Ovary (tissue), 9 donors: Measurements from ENCODE around the gene LMTK3. TPM values are rescaled to one million over a fixed set of nuclear protein-coding genes. Genes with fewer than 3 reads are reported as not detected.

Experiments
- DNase-seq, 5 donors: peaks; one replicate each; pipeline ENCODE4 v3.0.0-alpha.2; 2019 to 2020
- H3K27ac ChIP-seq, 2 donors: fragments of 200-600 bp; one replicate each; pipeline versions ENCODE4 v1.5.1 to v1.8.0; 2019 to 2022
- H3K27me3 ChIP-seq: fragments of 200-600 bp; one replicate; pipeline ENCODE4 v1.8.0; 2022
- H3K36me3 ChIP-seq: fragments of 200-600 bp; sonication (generic); one replicate; pipeline ENCODE4 v1.5.1; 2019
- H3K4me1 ChIP-seq: one replicate; pipeline ENCODE4 v1.8.1; 2013; ENCODE audit warnings: mild to moderate bottlenecking, moderate library complexity; ENCODE audit not compliant: insufficient read depth
- H3K4me3 ChIP-seq: fragments of 200-600 bp; sonication (generic); one replicate; pipeline ENCODE4 v1.5.1; 2017
- H3K9me3 ChIP-seq, 2 donors: fragments of 200-600 bp in 1 of 2; sonication (generic) in 1 of 2; one replicate each; pipeline versions ENCODE4 v1.5.1 to v1.8.1; 2013 to 2019; ENCODE audit warnings: mild to moderate bottlenecking in 1 of 2, moderate library complexity in 1 of 2
- CTCF ChIP-seq, 3 donors: fragments of 450-650 bp in 2 of 3; fragments of 200-600 bp in 1 of 3; IDR thresholded peaks; one replicate each; pipeline versions ENCODE4 v1.5.1 to v1.8.0; 2016 to 2022; ENCODE audit warnings: antibody characterized with exemption in 3 of 3, mild to moderate bottlenecking in 1 of 3
- EP300 ChIP-seq: sonication (generic); formaldehyde crosslinking; IDR thresholded peaks from one replicate; pipeline ENCODE4 v1.6.1; 2017; ENCODE audit warnings: antibody characterized with exemption
- POLR2A ChIP-seq: fragments of 450-650 bp; IDR thresholded peaks from one replicate; pipeline ENCODE4 v1.6.1; 2017; ENCODE audit warnings: antibody characterized with exemption, mild to moderate bottlenecking, moderate library complexity
- WGBS, 3 donors: extraction: QIAGEN DNeasy Blood & Tissue Kit in 1 of 3; methylation state at CpG; one replicate each; pipeline versions ENCODE4 v1.1.5 to v1.1.7; 2013 to 2017; 5-methylcytosine and 5-hydroxymethylcytosine counted together
- intact Hi-C, 4 donors: fragments of 100-400 bp; cut with DNase I; formaldehyde crosslinking; loops; one replicate each; pipeline versions ENCODE4 v1.11.0 to v1.15.1; 2022 to 2023
- polyA plus RNA-seq, 2 donors: library from polyadenylated mRNA; stranded (reverse); fragments of 200-250 nt in 1 of 2; fragments of 350-450 nt in 1 of 2; fragmentation: Illumina TruSeq in 1 of 2; extraction: RNeasy Lipid Tissue Mini Kit (QIAGEN cat#74804) in 1 of 2; gene quantifications; one replicate each; pipeline ENCODE4 v1.2.3, GENCODE V29; 2013 to 2014
- total RNA-seq, 7 donors: library from RNA; depleted of rRNA in 2 of 7; stranded (reverse); fragments of >200 nt in 2 of 7; fragmentation: NEBNext Ultra II Directional in 3 of 7; extraction: Animal tissue kit (Norgen Biotek cat#: 25700) in 3 of 7; gene quantifications; one replicate each; pipeline versions ENCODE4 v1.1.0 to v1.2.4, GENCODE V29; 2016 to 2023
- donor health status: DM: no; HTN: no; CAD: no; lungs with moderate emphysema.
- donor health status: DM: no; HTN: no; CAD: no.
- donor health status: Bipolar disorder and iron deficiency.
- donor health status: DM: yes; HTN: yes; CAD: no.
- donor health status: DM: no; HTN: no; CAD: no.
- donor health status: DM: yes; HTN: yes; CAD: no.

LMTK3 gene
- total and polyA plus RNA-seq, 9 donors = 0.27 to 2.5 (median 0.49) TPM; not detected in 1

GRCh38 chr19:48484931-48485612, 26.6 kb downstream of the LMTK3 start:
- TF ChIP-seq POLR2A (no peak), CTCF (IDR thresholded peaks at IDR 0.05) (no peak), EP300 (no peak)
- no peaks in the 10 kb centered on the region for H3K27me3 ChIP-seq
- no peaks in the 10 kb centered on the region for H3K9me3 ChIP-seq
- H3K4me3 ChIP-seq = no peak overlapping the region
- peaks cover 9% of the 10 kb centered on the region for H3K4me1 ChIP-seq
- 63 to 68% (median 65%) methylated on average over 34 to 37 of the region's 37 CpGs for WGBS, 3 donors
- DNase-seq = no peak
- H3K36me3 ChIP-seq = no peaks in the 10 kb centered on the region
- intact Hi-C loops = loop anchor here in 1 of 4 donors (10.0 kb wide), 1 partner anchor 130 kb away; the partner anchor contains the start of genes FAM83E, RPL18 and SPHK2
- no peak overlapping the region for H3K27ac ChIP-seq

GRCh38 chr19:48484247-48484893, 27.3 kb downstream of the LMTK3 start:
- TF ChIP-seq EP300 = no peak
- TF ChIP-seq POLR2A = no peak
- no peak for TF ChIP-seq CTCF (IDR thresholded peaks at IDR 0.05)
- no peak for DNase-seq
- Histone ChIP-seq H3K36me3 (no peaks in the 10 kb centered on the region), H3K9me3 (no peaks in the 10 kb centered on the region), H3K4me3 (no peak overlapping the region), H3K27me3 (no peaks in the 10 kb centered on the region), H3K27ac (no peak overlapping the region), H3K4me1 (peaks cover 9% of the 10 kb centered on the region)
- intact Hi-C loops = loop anchor here in 1 of 4 donors (10.0 kb wide), 1 partner anchor 130 kb away; the partner anchor contains the start of genes FAM83E, RPL18 and SPHK2
- 74 to 77% (median 75%) methylated on average over 16 of the region's 16 CpGs for WGBS, 3 donors

- no peaks in the 10 kb centered on the region for H3K9me3 ChIP-seq
- TF ChIP-seq EP300 = no peak
- TF ChIP-seq CTCF (IDR thresholded peaks at IDR 0.05) = no peak
- TF ChIP-seq POLR2A = no peak
- peaks cover 9% of the 10 kb centered on the region for H3K4me1 ChIP-seq
- intact Hi-C loops = loop anchor here in 1 of 4 donors (10.0 kb wide), 1 partner anchor 132 kb away; the partner anchor contains the start of genes FAM83E, RPL18 and SPHK2
- H3K27me3 ChIP-seq = no peaks in the 10 kb centered on the region
- no peaks in the 10 kb centered on the region for H3K36me3 ChIP-seq
- DNase-seq = no peak
- 32 to 76% (median 58%) methylated on average over 1 to 3 of the region's 3 CpGs for WGBS, 3 donors
- H3K27ac ChIP-seq = no peak overlapping the region
- no peak overlapping the region for H3K4me3 ChIP-seq
These were observed 28.3 kb downstream of the LMTK3 start for GRCh38 chr19:48483301-48483700.

- H3K27ac ChIP-seq = peak overlapping the region in 1 of 2 donors; percentile 96
- no peak for DNase-seq
- WGBS, 3 donors = 44 to 52% (median 48%) methylated on average over 7 of the region's 7 CpGs
These were observed 29.6 kb downstream of the LMTK3 start for GRCh38 chr19:48481846-48482639.

More at GRCh38 chr19:48481846-48482639, 29.6 kb downstream of the LMTK3 start:
- no peaks in the 10 kb centered on the region for H3K27me3 ChIP-seq
- no peak overlapping the region for H3K4me3 ChIP-seq
- no peak for TF ChIP-seq CTCF (IDR thresholded peaks at IDR 0.05)
- no peak for TF ChIP-seq POLR2A
- no peak for TF ChIP-seq EP300
- H3K36me3 ChIP-seq = no peaks in the 10 kb centered on the region
- H3K9me3 ChIP-seq = no peaks in the 10 kb centered on the region
- intact Hi-C loops = loop anchor here in 1 of 4 donors (10.0 kb wide), 1 partner anchor 133 kb away; the partner anchor contains the start of genes FAM83E, RPL18 and SPHK2
- H3K4me1 ChIP-seq = peaks cover 9% of the 10 kb centered on the region
